Measurements from ENCODE around the gene APLF. TPM values are rescaled to one million over a fixed set of nuclear protein-coding genes. Genes with fewer than 3 reads are reported as not detected.

The APLF gene
- total RNA-seq, 6 experiments from 2014 or later = 1.3 to 1.8 (median 1.5) TPM

DNA sequence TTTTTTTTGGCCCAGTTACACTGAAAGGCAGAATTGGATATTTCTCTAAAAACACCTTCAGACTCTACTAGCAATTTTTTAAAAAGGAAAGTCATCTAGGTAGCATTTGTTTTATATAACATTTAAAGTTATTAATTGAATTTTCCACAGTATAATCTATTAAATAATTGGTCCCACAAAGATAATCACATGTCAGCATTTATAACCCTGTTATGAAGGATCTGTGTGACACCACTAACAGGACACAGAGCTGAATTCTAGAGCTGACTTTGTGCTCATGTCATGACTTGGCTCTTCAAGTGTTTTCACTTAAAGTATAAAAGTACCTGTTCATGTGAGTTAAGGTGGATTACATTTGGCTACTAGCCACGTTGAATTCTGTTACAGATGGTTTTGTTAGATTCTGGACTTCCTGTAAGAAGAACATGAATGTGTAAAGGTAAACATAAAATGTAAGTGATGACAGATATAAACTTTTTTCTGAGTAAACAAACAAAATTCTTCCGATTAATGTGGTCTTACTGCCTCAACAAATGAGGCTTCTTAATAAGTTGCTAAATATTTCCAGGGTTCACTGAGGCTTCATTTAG, 106.9 kb downstream of the APLF start:
- Mint-ChIP-seq H3K4me3 (no peak overlapping the region), H3K27me3 (ENCODE audit: insufficient read depth) (no peaks in the 10 kb centered on the region; the same call in 1 of the 2 replicates), H3K36me3 (ENCODE audit: low read depth) (0 out of 2 replicates have a peak, but pooled peaks cover under 1% of the 10 kb centered on the region), H3K27ac (no peak overlapping the region), H3K4me1 (ENCODE audit: low read depth) (peaks cover 7% of the 10 kb centered on the region), H3K9me3 (no peaks in the 10 kb centered on the region)
- DNase-seq = no peak
- TF ChIP-seq, protein P1, sequence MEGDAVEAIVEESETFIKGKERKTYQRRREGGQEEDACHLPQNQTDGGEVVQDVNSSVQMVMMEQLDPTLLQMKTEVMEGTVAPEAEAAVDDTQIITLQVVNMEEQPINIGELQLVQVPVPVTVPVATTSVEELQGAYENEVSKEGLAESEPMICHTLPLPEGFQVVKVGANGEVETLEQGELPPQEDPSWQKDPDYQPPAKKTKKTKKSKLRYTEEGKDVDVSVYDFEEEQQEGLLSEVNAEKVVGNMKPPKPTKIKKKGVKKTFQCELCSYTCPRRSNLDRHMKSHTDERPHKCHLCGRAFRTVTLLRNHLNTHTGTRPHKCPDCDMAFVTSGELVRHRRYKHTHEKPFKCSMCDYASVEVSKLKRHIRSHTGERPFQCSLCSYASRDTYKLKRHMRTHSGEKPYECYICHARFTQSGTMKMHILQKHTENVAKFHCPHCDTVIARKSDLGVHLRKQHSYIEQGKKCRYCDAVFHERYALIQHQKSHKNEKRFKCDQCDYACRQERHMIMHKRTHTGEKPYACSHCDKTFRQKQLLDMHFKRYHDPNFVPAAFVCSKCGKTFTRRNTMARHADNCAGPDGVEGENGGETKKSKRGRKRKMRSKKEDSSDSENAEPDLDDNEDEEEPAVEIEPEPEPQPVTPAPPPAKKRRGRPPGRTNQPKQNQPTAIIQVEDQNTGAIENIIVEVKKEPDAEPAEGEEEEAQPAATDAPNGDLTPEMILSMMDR (IDR thresholded peaks at IDR 0.05) = no peak

DNA sequence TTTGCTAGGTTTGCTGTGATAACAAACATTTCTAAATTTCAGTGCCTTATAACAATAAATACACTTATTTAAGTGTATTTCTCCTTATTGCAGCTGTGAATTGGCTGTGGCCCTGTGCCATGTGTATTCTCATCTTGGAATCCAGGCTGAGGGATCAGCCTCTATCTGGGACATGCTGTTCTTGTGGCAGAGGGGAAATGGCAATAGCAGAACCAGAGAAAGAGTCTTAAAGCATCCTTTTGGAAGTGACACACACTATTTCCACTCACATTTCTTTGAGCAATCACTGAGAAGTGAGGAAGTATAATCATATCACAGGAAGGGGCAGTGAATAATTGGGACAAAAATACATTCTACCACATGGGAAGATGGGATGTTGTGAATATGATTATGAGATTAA, 109.8 kb downstream of the APLF start:
- H3K4me3 Mint-ChIP-seq = no peak overlapping the region
- H3K27ac Mint-ChIP-seq = no peak overlapping the region
- TF ChIP-seq, protein P1 (IDR thresholded peaks at IDR 0.05) = no peak
- H3K4me1 Mint-ChIP-seq (ENCODE audit: low read depth) = no peaks in the 10 kb centered on the region
- DNase-seq = no peak
- H3K9me3 Mint-ChIP-seq = no peaks in the 10 kb centered on the region
- 0 out of 2 replicates have a peak, but pooled peaks cover 3% of the 10 kb centered on the region for H3K36me3 Mint-ChIP-seq (ENCODE audit: low read depth)
- H3K27me3 Mint-ChIP-seq (ENCODE audit: insufficient read depth) = no peaks in the 10 kb centered on the region; the same call in 1 of the 2 replicates

DNA sequence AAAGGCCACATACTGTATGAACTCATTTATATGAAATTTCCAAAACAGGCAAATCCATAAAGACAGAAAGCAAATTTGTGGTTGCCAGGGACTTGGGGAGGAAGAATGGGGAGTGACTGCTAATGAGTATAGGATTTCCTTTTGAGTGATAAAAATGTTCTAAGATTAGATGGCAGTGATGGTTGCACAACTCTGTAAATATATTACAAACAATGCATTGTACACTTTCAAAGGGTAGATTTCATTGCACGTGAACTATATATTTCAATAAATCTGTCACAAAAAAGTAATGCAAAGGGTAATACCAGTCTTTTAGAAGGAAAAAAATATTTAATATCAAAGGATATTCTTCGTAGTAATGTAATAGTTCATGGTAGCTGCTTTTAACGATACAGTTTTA, 112.3 kb downstream of the APLF start:
- Mint-ChIP-seq H3K4me3 (no peak overlapping the region), H3K9me3 (no peaks in the 10 kb centered on the region), H3K27ac (no peak overlapping the region), H3K27me3 (ENCODE audit: insufficient read depth) (peaks cover 2% of the 10 kb centered on the region), H3K4me1 (ENCODE audit: low read depth) (no peaks in the 10 kb centered on the region), H3K36me3 (ENCODE audit: low read depth) (0 out of 2 replicates have a peak, but pooled peaks cover 3% of the 10 kb centered on the region)
- no peak for DNase-seq
- TF ChIP-seq, protein P1 (IDR thresholded peaks at IDR 0.05) = no peak

DNA sequence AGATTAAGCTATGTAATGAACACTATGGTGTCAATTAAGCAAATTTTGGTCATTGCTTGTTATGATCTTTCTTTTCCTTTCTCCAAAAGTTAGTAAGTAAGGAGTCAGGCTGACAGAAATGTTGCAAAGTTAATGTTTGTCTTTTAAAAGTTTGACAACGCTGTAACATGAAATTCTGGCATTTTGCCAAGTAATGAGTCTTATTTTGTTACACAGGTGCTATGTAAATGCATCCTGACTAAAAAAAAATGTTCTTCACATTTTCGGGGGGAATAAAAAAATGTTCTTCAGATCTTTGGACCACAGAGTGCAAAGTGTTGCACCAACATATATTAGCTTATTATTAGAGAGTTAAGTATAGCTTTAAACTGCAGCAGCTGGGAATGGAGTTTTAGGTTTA, 121.2 kb downstream of the APLF start:
- no peak for DNase-seq
- Mint-ChIP-seq H3K36me3 (ENCODE audit: low read depth) (no peaks in the 10 kb centered on the region), H3K27ac (no peak overlapping the region), H3K9me3 (no peaks in the 10 kb centered on the region), H3K4me1 (ENCODE audit: low read depth) (no peaks in the 10 kb centered on the region), H3K27me3 (ENCODE audit: insufficient read depth) (peaks cover 7% of the 10 kb centered on the region), H3K4me3 (no peak overlapping the region)
- TF ChIP-seq, protein P1 (IDR thresholded peaks at IDR 0.05) = no peak

DNA sequence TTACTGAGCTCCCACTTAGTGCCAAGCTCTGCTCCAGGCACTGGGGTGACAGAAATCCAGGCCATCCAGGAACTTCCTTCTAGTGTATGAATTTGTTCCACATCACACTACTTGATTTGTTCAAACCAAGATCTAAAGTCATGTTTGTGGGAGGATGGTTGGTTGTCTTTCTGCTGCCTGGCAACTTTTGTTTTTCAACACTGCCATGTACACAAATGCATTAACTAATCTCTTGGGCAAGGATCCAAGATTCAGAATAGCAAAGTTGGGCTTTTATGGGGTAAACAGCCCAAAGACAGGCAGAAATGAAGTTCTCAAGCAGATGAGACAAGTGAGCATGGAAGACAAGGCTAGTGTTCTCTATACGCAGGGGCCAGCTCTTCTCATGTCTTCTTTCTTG, 122.6 kb downstream of the APLF start:
- H3K27me3 Mint-ChIP-seq (ENCODE audit: insufficient read depth) = peaks cover 7% of the 10 kb centered on the region

More for the DNA sequence above, 122.6 kb downstream of the APLF start:
- H3K9me3 Mint-ChIP-seq = no peaks in the 10 kb centered on the region
- no peaks in the 10 kb centered on the region; the same call in 1 of the 2 replicates for H3K4me1 Mint-ChIP-seq (ENCODE audit: low read depth)
- DNase-seq = no peak
- no peaks in the 10 kb centered on the region for H3K36me3 Mint-ChIP-seq (ENCODE audit: low read depth)
- H3K4me3 Mint-ChIP-seq = no peak overlapping the region
- TF ChIP-seq, protein P1 (IDR thresholded peaks at IDR 0.05) = no peak
- H3K27ac Mint-ChIP-seq = no peak overlapping the region

All from HFFc6 (cell line).